HG03095 (cell line): Measurements from ENCODE around the gene SHISAL1.

Source experiments
- ATAC-seq: cut with Tn5 transposase; IDR thresholded peaks from one replicate; pipeline ENCODE4 v1.9.1; 2021; ENCODE audit warnings: moderate library complexity; ENCODE audit not compliant: unreplicated experiment

SHISAL1 gene

GRCh38 chr22:44344407-44344806, 31.7 kb upstream of the SHISAL1 start:
- ATAC-seq: no peak

- no peak for ATAC-seq
These were observed 29.7 kb upstream of the SHISAL1 start for GRCh38 chr22:44342347-44342956.

GRCh38 chr22:44341431-44342346, 28.9 kb upstream of the SHISAL1 start:
- ATAC-seq: no peak

- ATAC-seq: no peak
These were observed 27.8 kb upstream of the SHISAL1 start for GRCh38 chr22:44340271-44341239.

GRCh38 chr22:44338906-44339305, 26.2 kb upstream of the SHISAL1 start:
- no peak for ATAC-seq

GRCh38 chr22:44338177-44338810, 25.5 kb upstream of the SHISAL1 start:
- ATAC-seq: no peak

GRCh38 chr22:44337678-44338004, 24.9 kb upstream of the SHISAL1 start:
- ATAC-seq: no peak

DNA sequence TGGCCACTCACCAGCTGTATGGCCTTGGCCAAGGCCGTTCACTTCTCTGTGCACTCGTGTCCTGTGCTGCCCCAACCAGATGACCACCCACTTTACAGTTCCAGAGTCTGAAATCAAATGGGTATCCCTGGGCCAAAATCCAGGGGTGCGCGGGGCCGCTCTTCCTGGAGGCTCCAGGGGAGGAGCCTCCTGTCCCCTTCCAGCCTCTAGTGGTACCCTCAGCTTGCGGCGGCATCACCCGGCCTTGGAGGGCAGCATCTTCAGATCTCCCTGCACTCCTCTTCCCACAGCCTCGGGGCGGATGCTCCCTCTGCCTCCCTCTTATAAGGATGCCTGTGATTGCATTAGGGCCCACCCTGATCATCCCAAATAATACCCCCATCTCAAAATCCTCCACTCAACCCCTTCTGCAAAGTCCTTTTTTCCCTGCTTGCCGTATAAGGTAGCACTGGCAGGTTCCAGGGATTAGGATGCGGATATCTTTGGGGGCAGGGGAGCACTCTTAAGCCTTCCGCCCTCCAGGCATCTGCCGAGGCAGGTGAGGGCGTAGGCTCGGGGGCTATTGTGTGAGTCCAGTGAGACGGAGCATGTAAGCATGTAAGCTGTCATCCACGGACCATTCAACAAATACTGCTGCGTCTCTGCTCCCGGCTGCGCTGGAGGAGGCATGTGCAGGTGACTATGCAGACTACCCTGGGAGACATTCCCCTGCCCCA, 24.4 kb upstream of the SHISAL1 start:
- ATAC-seq: no peak

DNA sequence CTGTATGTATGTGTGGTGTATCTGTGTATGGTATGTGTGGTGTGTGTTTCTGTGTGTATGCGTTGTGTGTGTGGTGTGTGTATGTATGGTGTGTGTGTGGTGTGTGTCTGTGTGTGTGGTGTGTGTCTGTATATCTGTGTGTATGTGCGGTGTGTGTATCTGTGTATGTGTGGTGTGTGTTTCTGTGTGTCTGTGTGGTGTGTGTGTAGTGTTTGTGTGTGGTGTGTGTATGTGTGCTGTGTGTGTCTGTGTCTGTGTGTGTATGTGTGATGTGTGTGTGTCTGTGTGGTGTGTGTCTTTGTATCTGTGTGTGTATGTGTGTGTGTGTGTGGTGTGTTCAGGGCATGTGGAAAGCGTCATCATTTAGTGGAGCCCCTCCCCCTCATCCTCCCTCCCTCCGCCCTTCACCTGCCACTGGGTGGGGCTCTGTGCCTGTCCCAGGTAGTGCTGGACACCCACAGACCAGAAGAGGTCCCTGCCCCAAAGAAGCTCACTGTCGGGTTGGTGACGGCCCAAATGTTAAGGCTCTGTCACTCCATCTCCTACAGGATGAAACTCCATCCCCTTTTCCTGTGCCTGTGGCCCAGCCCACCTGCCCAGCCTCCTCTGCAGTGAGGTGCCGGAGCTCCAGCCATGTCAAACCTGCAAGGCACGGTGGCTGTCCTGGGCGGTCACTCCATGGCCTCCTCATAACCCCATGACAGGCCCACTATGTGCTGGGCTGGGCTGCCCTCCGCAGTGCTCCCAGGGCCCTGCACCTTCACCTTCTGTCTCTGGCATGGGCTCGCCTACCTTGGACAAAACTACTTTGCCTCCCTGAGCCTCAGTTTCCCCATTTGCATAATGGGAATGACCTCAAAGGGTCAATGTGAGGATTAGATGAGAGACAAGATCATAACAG, 23.4 kb upstream of the SHISAL1 start:
- no peak for ATAC-seq

DNA sequence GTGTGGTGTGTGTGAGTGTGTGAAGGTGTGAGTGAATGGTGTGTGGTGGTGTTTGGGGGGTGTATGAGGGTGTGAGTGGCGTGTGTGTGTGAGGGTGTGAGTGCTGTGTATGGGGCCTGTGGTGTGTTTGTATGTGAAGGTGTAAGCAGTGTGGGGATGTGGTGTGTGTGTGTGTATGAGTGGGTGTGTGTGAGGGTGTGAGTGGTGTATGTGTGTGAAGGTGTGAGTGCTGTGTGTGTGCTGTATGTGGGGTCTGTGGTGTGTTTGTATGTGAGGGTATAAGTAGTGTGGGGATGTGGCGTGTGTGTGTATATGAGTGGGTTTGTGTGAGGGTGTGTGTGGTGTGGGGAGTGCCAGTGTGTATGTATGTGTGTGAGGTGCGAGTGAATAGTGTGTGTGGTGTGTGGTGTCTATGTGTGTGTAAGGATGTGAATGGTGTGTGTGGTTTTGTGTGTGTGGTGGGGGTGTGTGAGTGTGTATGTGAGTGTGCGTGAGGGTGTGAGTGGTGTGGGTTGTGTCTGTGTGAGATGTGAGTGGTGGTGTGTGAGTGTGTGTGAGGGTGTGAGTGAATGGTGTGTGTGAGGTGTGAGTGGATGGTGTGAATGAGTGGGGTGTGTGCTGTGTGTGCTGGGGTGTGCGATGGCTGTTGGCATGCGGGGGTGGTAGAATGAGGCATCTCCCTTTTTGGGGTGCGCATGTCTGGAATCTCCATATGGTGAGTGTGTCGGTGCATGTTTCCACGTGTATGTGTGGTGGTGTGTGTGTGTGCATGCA, 22.5 kb upstream of the SHISAL1 start:
- no peak for ATAC-seq

- no peak for ATAC-seq
These were observed 21.3 kb upstream of the SHISAL1 start for GRCh38 chr22:44333847-44334635.

DNA sequence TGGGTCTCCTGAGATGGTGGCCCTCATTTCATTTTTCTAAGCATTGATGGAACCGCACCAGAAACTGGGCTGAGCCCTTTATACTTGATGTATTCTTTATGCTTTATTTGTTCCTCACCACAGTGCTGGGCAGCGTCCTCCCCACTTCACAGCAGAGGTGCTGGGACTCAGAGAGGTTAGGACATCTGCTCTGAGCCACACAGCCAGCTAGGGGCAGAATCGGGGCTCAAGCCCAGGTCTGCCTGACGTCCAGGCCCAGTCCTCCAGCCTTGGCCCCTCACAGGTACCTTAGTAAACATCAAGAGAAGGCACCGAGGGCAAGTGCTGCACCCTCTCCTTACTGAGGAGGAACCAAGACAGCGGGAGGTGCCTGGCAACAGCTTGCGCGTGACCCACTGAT, 20.2 kb upstream of the SHISAL1 start:
- ATAC-seq: no peak

GRCh38 chr22:44331881-44332714, 19.3 kb upstream of the SHISAL1 start:
- no peak for ATAC-seq

DNA sequence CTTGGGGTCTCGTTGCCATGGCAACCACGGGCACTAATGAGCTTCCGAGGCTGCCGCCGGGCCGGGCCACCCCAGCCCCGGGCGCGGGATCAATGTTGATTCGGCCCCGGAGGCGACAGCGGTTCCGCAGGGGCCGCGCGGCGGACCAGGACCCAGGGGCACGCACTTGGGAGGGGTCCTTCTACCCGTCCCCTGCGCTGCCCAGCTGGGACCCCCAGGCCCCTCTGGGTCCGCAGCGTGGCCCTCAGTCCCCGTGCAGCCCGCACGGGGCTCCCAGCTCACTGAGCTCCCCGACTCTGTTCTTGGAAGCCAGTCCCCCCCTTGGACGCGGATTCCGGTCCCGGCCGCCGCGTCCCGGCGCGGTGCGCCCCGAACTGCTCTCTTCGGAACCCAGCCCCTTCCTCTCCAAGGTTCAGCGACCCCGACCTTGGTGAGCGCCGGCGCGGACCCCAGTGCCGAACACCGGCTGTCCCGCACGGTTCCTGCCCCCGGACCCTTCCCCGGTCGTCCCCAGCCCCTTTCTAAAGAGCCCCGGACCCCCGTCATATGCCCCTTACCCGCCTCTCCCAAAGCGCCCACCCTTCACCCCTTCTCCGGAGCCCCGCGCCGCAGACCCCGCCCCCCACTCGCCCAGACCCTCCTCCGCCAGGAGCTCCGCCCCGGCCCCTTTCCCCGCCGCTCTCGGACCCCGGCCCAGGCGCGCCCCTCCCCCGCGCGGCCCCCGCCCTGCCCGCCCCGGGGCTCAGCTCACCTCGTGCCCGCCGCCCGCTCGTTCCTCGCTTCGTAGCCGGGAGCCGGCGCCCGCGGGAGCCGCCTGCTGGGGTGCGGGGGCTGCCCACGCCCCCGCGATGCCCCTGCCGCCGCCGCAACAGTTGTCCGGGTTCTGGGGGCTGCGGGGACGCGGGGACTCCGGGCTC, 18.3 kb upstream of the SHISAL1 start:
- ATAC-seq: no peak

- no peak for ATAC-seq
These were observed 17.5 kb upstream of the SHISAL1 start for GRCh38 chr22:44330188-44330743.
